ENCODE data around the gene MEX3A. TPM values are rescaled to one million over a fixed set of nuclear protein-coding genes. Genes with fewer than 3 reads are reported as not detected.

MEX3A gene
- total and polyA plus RNA-seq, 4 donors: 0.52 to 1.3 (median 0.91) TPM

GRCh38 chr1:156024801-156025200 lies 57.5 kb downstream of the MEX3A start:
- peak overlapping the region in 1 of 2 donors; percentile 32 for H3K27ac ChIP-seq (ENCODE audit: low read depth in 1 of 2, low read length in 2 of 2)
- DNase-seq (ENCODE audit: low spot score): no peak
- TF ChIP-seq HNF4A (conservative IDR thresholded peaks at IDR 0.05) (peak; percentile 46 to 54), FOXA1 (IDR thresholded peaks at IDR 0.05) (no peak)
- no peaks in the 10 kb centered on the region for H3K27me3 ChIP-seq (ENCODE audit: control insufficient read depth in 4 of 4, insufficient read depth in 4 of 4, low read length in 3 of 4)
- no peak overlapping the region for H3K9ac ChIP-seq (ENCODE audit: low read depth in 1 of 2, low read length in 2 of 2)
- H3K9me3 ChIP-seq (ENCODE audit: control insufficient read depth in 4 of 4, low read length in 3 of 4): no peaks in the 10 kb centered on the region
- H3K4me3 ChIP-seq (ENCODE audit: low read depth in 1 of 3, low read length in 3 of 3): no peak overlapping the region
- peaks cover 0 to 13% (median 4%) of the 10 kb centered on the region in 4 donors for H3K4me1 ChIP-seq (ENCODE audit: control insufficient read depth in 4 of 4, insufficient read depth in 4 of 4, low read length in 3 of 4)
- no peaks in the 10 kb centered on the region for H3K36me3 ChIP-seq (ENCODE audit: control insufficient read depth in 4 of 4, insufficient read depth in 3 of 4, low read depth in 1 of 4, low read length in 3 of 4)
- 72% methylated on average over 5 of the region's 5 CpGs for WGBS

Other genes starting within 250 kb of the MEX3A start
- gene GON4L, start 225.3 kb downstream of the MEX3A start, total RNA-seq: 10 to 100 TPM; 13.4 to 26.2 TPM
- gene GON4L, start 225.3 kb downstream of the MEX3A start, polyA plus RNA-seq: 10 to 100 TPM in 1 of 2 donors, 1 to 10 TPM in 1; 5.7 to 18.0 TPM
- gene SYT11, start 222.9 kb downstream of the MEX3A start, total RNA-seq: 1 to 10 TPM in 1 of 2 donors, under 1 TPM in 1; 0.75 to 1.2 TPM
- gene SYT11, start 222.9 kb downstream of the MEX3A start, polyA plus RNA-seq: under 1 TPM; 0.49 to 0.76 TPM
- 10 to 100 TPM; 11.3 to 14.3 TPM for gene RIT1, start 171.1 kb downstream of the MEX3A start, total RNA-seq
- 1 to 10 TPM; 3.1 to 4.9 TPM for gene RIT1, start 171.1 kb downstream of the MEX3A start, polyA plus RNA-seq
- 10 to 100 TPM; 18.2 to 32.6 TPM for gene KHDC4, start 148.1 kb downstream of the MEX3A start, total RNA-seq
- 10 to 100 TPM in 1 of 2 donors, 1 to 10 TPM in 1; 8.4 to 11.3 TPM for gene KHDC4, start 148.1 kb downstream of the MEX3A start, polyA plus RNA-seq
- gene RXFP4, start 140.8 kb downstream of the MEX3A start, total RNA-seq: not detected
- gene RXFP4, start 140.8 kb downstream of the MEX3A start, polyA plus RNA-seq: not detected
- gene ARHGEF2, start 103.9 kb downstream of the MEX3A start, total RNA-seq: 10 to 100 TPM; 14.1 to 59.1 TPM
- 1 to 10 TPM; 3.2 to 6.4 TPM for gene ARHGEF2, start 103.9 kb downstream of the MEX3A start, polyA plus RNA-seq
- 100 to 1,000 TPM; 101 to 264 TPM for gene SSR2, start 61.5 kb downstream of the MEX3A start, total RNA-seq
- gene SSR2, start 61.5 kb downstream of the MEX3A start, polyA plus RNA-seq: 100 to 1,000 TPM in 1 of 2 donors, 10 to 100 TPM in 1; 93.1 to 245 TPM
- 10 to 100 TPM in 1 of 2 donors, 1 to 10 TPM in 1; 9.2 to 13.5 TPM for gene UBQLN4, start 28.7 kb downstream of the MEX3A start, total RNA-seq
- 10 to 100 TPM in 1 of 2 donors, 1 to 10 TPM in 1; 7.4 to 17.8 TPM for gene UBQLN4, start 28.7 kb downstream of the MEX3A start, polyA plus RNA-seq
- 10 to 100 TPM; 30.4 to 42.9 TPM for gene LAMTOR2, start 27.7 kb downstream of the MEX3A start, total RNA-seq
- gene LAMTOR2, start 27.7 kb downstream of the MEX3A start, polyA plus RNA-seq: 100 to 1,000 TPM; 115 to 152 TPM
- 1 to 10 TPM in 1 of 2 donors, under 1 TPM in 1; 0.67 to 1.0 TPM for gene RAB25, start 21.3 kb downstream of the MEX3A start, total RNA-seq
- 1 to 10 TPM in 1 of 2 donors, under 1 TPM in 1; 0.82 to 2.0 TPM for gene RAB25, start 21.3 kb downstream of the MEX3A start, polyA plus RNA-seq
- 100 to 1,000 TPM in 1 of 2 donors, 10 to 100 TPM in 1; 89.4 to 160 TPM for gene LMNA, start 32.2 kb upstream of the MEX3A start, total RNA-seq
- 100 to 1,000 TPM in 1 of 2 donors, 10 to 100 TPM in 1; 60.4 to 105 TPM for gene LMNA, start 32.2 kb upstream of the MEX3A start, polyA plus RNA-seq
- 1 to 10 TPM; 2.3 to 3.5 TPM for gene SEMA4A, start 71.1 kb upstream of the MEX3A start, total RNA-seq
- gene SEMA4A, start 71.1 kb upstream of the MEX3A start, polyA plus RNA-seq: 1 to 10 TPM; 1.1 to 1.2 TPM
- gene SLC25A44, start 111.6 kb upstream of the MEX3A start, total RNA-seq: 10 to 100 TPM; 10.2 to 21.8 TPM
- 10 to 100 TPM; 15.7 to 16.0 TPM for gene SLC25A44, start 111.6 kb upstream of the MEX3A start, polyA plus RNA-seq
- gene PMF1, start 130.5 kb upstream of the MEX3A start, total RNA-seq: 10 to 100 TPM; 24.7 to 41.5 TPM
- 10 to 100 TPM; 32.4 to 63.5 TPM for gene PMF1, start 130.5 kb upstream of the MEX3A start, polyA plus RNA-seq
- gene BGLAP, start 159.7 kb upstream of the MEX3A start, total RNA-seq: under 1 TPM; 0.28 to 0.75 TPM
- under 1 TPM in 1 of 2 donors, not detected in 1; 0.06 TPM for gene BGLAP, start 159.7 kb upstream of the MEX3A start, polyA plus RNA-seq
- under 1 TPM; 0.23 to 0.75 TPM for gene PAQR6, start 165.6 kb upstream of the MEX3A start, total RNA-seq
- under 1 TPM; 0.22 to 0.85 TPM for gene PAQR6, start 165.6 kb upstream of the MEX3A start, polyA plus RNA-seq
- gene SMG5, start 200.4 kb upstream of the MEX3A start, total RNA-seq: 10 to 100 TPM; 30.3 to 59.1 TPM
- gene SMG5, start 200.4 kb upstream of the MEX3A start, polyA plus RNA-seq: 10 to 100 TPM; 22.9 to 41.1 TPM
- 1 to 10 TPM; 1.2 to 1.5 TPM for gene TMEM79, start 201.9 kb upstream of the MEX3A start, total RNA-seq
- gene TMEM79, start 201.9 kb upstream of the MEX3A start, polyA plus RNA-seq: 1 to 10 TPM; 1.7 to 2.2 TPM
- gene GLMP, start 213.2 kb upstream of the MEX3A start, total RNA-seq: 10 to 100 TPM; 26.5 to 30.0 TPM
- gene GLMP, start 213.2 kb upstream of the MEX3A start, polyA plus RNA-seq: 10 to 100 TPM; 47.9 to 51.4 TPM
- gene VHLL, start 216.8 kb upstream of the MEX3A start, total RNA-seq: under 1 TPM in 1 of 2 donors, not detected in 1; 0.67 TPM
- gene VHLL, start 216.8 kb upstream of the MEX3A start, polyA plus RNA-seq: not detected